NCI-H2171 (cell line): Measurements from ENCODE around the gene ALDH1L1.

Experiments used
- DNase-seq: peaks from one replicate; lab custom pipeline; 2025; lab: John Stamatoyannopoulos, UW

The ALDH1L1 gene

DNA sequence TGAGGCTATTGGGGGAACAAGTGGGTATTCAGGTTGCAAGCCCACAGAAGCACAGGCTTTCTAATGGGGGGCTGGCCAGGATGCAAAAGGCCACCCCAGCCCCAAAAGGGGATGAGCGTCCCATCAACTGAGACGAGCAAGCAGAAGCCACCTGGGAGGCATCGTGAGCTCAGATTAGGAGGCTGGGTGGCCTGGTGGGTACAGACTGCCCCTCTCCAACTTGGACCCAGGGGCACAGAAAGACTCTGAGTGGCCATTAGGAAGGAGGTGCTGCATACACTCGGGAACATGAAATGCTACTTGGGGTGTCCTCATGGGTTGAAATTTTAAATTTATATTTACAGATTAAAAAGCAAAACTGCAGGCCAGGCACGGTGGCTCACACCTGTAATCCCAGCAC is 125.5 kb downstream of the ALDH1L1 start:
- DNase-seq, result no peak

DNA sequence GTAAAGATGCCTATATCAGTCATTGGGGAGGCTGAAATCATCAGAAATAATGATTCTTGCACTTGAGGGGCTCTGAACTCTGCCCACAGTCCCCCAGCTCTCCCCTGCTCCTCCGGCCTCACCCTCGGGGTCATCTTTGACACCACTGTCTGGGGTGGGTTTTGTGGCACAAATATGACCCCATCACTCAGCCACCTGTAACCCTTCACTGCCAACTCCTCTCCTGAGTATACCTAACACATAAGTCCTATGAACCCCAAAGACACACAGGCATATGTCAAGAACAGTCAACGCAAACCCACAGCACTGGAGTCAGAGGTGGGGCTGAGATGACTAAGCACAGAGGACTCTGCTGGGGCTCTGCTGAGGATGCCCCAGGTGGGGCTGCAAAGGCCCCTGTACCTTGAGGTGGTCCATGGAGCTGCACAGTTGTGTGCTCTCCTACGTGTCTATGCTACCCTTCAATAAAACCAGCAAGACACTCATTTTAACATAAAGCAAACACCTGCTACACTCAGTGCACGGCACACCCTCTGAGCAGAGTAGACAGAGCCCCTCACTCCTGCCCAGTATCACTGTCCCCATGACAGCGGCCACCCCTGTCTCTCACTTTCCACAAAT is 126.3 kb downstream of the ALDH1L1 start:
- DNase-seq, result no peak
